Kidney capillary endothelial cell (primary cell): ENCODE results near the gene FCRL6.

Source experiments
- DNase-seq: peaks from one replicate; pipeline ENCODE4 v3.0.0-alpha.2; 2018; ENCODE audit warnings: low spot score

FCRL6 gene

DNA sequence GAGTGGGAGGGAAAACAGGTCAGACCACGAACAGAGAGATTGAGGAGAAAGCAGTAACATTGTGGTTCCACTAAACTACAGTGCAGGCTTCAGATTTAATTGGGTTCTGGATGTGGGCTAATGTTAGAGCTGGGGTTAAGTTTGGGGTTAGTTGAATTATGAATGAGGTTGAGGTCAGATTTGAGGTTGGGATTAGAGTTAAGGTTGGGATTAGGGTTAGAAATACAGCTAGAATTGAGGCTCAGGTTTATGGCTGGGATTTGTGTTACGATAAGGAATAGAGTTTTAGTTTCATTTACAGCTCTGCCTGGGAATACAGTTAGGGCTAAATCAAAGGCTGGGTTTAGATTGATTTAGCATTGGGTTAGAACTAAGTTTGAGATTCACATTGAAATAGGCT is 62.1 kb downstream of the FCRL6 start:
- DNase-seq = no peak
